Breast epithelium (tissue), 3 donors: ENCODE measurements around the gene SCAF8.

Experiments
- CTCF ChIP-seq, 3 donors: fragments of 450-650 bp; IDR thresholded peaks; one replicate each; pipeline ENCODE4 v1.5.1; 2016 to 2017; ENCODE audit warnings: antibody characterized with exemption in 3 of 3, mild to moderate bottlenecking in 3 of 3, moderate library complexity in 3 of 3
- POLR2A ChIP-seq: fragments of 450-650 bp; IDR thresholded peaks from one replicate; pipeline ENCODE4 v1.6.1; 2016; ENCODE audit warnings: antibody characterized with exemption, mild to moderate bottlenecking, moderate library complexity

- TF ChIP-seq CTCF (IDR thresholded peaks at IDR 0.05) (no peak), POLR2A (no peak)
These were observed 26.8 kb upstream of the SCAF8 start for GRCh38 chr6:154706389-154706788.
